Glomerular endothelial cell (primary cell): ENCODE measurements around the gene CDK12. TPM values are rescaled to one million over a fixed set of nuclear protein-coding genes. Genes with fewer than 3 reads are reported as not detected.
A peak's percentile ranks its signal among the peaks of the same experiment; 100 is the strongest.
"Not testable (repeated sequence)": the region's sequence is repeated elsewhere in the genome, so short reads cannot be mapped to it uniquely, and the experiment has no call there.

Experiments
- DNase-seq: peaks from one replicate; pipeline ENCODE4 v3.0.0-alpha.2; 2011; ENCODE audit warnings: low read depth, low spot score; ENCODE audit errors: extremely low read depth
- total RNA-seq: library from RNA; depleted of rRNA; stranded (reverse); fragments of >200 nt; gene quantifications from 2 replicates; pipeline ENCODE4 v1.2.3, GENCODE V29; 2015

The CDK12 gene
- total RNA-seq, 1 donor from 2014 or later, result 40.9 TPM

DNA sequence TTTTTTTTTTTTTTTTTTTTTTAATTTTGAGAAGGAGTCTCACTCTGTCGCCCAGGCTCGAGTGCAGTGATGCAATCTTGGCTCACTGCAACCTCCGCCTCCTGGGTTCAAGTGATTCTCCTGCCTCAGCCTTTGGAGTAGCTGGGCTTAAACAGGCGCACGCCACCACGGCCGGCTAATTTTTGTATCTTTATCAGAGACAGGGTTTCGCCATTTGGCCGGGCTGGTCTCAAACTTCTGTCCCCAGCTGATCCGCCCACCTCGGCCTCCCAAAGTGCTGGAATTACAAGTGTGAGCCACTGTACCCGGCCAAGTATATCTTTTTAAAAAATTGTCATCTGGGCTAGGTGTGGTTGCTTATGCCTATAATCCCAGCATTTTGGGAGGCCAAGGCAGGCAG is 35.6 kb downstream of the CDK12 start:
- DNase-seq, result not testable (repeated sequence)

DNA sequence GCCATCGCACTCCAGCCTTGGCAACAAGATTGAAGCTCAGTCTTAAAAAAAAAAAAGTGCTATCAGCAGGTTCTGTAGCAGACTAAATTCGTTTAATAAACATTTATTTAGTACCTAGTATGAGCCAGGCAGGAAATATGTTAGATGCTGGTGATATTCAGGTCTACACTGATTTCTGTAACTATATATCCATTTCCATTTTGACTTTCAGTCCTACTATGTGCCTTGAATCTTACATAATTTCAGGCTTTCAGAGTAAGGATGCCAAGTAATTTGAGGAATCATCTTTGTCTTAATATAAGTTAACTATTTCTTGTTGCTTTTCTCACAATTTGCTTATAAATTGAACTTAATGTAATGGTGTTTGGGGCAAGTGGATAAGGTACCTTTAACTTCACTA is 46.2 kb downstream of the CDK12 start:
- DNase-seq, result no peak

DNA sequence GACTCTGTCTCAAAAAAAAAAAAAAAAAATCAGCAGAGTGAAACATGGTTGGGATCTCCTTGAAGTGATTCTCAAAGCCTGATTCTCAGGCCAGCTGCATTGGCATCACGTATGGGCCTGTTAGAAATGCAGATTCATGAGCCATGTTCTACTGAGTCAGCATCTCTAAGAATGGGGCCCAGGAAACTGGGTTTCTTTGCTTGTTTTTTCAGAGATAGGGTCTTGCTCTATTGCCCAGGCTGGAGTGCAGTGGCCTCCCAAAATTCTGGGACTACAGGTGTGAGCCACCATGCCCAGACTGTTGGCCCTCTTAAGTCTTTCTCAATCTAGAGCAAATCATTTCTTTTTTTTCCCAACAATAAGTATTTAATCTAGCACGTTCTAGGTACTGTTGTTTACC is 47.7 kb downstream of the CDK12 start:
- DNase-seq, result no peak

DNA sequence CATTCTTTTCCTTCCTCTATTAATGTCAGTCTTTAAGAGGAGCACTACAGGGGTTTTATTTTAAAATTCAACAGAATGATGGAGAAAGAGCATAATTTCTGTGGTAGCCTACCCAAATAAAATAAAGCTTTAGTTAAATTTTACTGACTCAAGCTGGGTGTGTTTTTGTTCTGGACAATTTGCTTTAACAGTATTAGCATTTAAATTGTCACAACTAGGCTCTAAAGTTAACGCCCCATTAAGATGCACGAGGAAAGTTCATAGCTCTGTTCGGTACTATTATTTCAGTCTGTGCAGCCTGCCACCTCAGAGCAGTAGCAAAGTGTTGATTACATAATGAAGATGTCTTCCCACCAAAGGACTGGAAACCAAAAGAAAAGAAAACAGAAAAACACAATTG is 52.0 kb downstream of the CDK12 start:
- no peak for DNase-seq

DNA sequence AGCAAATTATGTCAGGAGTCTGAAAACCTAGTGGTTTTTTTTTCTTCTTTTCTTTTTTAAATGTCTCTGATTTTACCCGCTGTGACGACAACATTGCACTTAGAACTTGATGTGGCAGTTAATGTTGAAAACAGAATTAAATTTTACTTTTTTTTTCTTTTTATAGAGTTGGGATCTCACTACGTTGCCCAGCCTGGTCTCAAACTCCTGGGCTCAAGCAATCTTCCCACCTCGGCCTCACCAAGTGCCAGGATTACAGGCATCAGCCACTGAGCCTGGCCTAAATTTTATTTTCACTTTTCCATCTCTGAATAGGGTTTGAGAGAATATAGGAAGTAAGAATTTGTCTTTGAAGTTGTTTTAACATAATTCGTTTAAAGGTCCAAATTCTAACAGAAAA is 52.6 kb downstream of the CDK12 start:
- DNase-seq, result no peak

DNA sequence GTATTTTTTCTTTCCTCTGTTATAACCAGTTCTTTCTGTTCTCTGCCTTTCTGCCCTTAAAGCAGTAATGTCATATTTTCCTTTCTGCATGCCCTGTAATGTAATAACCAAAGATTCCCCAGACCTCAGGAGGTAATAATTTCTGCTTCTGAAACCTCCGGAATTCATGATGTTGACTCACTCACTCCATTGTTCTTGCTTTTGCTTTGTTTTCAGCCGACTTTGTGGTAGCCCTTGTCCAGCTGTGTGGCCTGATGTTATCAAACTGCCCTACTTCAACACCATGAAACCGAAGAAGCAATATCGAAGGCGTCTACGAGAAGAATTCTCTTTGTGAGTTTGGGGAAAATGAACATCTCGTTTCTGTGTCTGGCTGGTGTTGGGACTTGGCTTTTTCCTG is 55.9 kb downstream of the CDK12 start:
- DNase-seq, result peak; percentile 73

DNA sequence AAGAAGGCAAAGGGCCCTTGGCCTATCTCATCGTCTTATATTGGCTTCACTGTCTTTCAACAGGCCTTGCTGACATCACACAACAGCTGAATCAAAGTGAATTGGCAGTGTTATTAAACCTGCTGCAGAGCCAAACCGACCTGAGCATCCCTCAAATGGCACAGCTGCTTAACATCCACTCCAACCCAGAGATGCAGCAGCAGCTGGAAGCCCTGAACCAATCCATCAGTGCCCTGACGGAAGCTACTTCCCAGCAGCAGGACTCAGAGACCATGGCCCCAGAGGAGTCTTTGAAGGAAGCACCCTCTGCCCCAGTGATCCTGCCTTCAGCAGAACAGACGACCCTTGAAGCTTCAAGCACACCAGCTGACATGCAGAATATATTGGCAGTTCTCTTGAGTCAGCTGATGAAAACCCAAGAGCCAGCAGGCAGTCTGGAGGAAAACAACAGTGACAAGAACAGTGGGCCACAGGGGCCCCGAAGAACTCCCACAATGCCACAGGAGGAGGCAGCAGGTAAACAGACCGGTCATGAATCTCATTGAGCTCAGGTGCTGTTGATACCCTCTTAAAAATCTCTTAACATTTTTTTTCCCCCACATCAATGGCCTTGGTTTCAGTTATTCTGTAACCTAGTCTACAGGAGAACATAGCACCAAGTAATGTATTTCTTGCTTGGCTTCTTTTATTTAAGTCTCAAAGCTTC is 64.7 kb downstream of the CDK12 start:
- no peak for DNase-seq

DNA sequence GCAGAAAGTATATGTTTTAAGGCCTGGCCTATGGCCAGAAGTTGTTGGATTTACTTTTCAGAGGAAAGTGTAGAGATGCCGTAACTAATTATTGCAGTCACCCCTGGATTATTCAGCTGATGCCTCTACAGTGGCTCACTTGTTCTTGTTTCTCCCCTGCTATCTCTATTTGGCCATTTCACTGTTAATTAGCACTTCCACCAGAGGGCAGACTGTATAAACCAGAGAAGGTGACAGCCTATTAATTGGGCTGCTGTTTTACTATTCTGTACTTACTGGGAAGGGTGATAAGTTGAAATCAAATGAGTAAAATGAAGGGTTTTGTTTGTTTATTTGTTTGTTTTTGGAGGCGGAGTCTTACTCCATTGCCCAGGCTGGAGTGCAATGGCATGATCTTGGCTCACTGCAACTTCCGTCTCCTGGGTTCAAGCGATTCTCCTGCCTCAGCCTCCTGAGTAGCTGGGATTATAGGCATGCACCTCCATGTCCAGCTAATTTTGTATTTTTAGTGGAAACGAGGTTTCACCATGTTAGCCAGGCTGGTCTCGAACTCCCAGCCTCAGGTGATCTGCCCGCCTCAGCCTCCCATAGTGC is 66.0 kb downstream of the CDK12 start:
- no peak for DNase-seq

DNA sequence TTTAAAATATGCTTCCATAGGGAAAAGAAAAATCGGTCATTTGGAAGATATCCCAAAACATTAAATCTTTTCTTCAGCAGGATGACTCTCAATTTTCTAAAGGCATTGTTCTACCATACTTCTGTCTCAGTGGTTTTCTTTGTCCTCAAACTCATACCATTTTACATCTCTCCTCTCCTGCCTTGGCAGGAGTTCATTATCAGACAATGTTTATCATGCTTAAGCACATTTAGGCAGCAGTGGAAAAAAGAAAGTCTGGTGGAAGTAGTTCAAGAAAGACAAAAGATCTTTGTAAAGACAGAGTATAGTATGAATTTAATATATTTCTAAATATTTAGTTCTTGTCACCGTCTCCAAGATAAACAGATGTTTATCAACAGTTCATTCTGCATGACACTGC is 68.2 kb downstream of the CDK12 start:
- DNase-seq, result no peak

DNA sequence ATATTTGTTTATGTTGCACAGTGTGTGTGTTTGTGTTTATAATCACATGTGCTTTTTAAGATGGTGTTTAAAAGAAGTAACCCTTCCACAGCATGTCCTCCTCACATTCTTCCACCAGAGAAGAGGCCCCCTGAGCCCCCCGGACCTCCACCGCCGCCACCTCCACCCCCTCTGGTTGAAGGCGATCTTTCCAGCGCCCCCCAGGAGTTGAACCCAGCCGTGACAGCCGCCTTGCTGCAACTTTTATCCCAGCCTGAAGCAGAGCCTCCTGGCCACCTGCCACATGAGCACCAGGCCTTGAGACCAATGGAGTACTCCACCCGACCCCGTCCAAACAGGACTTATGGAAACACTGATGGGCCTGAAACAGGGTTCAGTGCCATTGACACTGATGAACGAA is 69.2 kb downstream of the CDK12 start:
- no peak for DNase-seq

DNA sequence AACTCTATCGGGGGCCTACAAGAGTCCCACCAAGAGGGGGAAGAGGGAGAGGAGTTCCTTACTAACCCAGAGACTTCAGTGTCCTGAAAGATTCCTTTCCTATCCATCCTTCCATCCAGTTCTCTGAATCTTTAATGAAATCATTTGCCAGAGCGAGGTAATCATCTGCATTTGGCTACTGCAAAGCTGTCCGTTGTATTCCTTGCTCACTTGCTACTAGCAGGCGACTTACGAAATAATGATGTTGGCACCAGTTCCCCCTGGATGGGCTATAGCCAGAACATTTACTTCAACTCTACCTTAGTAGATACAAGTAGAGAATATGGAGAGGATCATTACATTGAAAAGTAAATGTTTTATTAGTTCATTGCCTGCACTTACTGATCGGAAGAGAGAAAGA is 70.0 kb downstream of the CDK12 start:
- no peak for DNase-seq

DNA sequence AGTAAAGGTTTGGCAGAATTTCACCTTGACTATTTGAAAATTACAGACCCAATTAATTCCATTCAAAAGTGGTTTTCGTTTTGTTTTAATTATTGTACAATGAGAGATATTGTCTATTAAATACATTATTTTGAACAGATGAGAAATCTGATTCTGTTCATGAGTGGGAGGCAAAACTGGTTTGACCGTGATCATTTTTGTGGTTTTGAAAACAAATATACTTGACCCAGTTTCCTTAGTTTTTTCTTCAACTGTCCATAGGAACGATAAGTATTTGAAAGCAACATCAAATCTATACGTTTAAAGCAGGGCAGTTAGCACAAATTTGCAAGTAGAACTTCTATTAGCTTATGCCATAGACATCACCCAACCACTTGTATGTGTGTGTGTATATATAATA is 72.6 kb downstream of the CDK12 start:
- no peak for DNase-seq

DNA sequence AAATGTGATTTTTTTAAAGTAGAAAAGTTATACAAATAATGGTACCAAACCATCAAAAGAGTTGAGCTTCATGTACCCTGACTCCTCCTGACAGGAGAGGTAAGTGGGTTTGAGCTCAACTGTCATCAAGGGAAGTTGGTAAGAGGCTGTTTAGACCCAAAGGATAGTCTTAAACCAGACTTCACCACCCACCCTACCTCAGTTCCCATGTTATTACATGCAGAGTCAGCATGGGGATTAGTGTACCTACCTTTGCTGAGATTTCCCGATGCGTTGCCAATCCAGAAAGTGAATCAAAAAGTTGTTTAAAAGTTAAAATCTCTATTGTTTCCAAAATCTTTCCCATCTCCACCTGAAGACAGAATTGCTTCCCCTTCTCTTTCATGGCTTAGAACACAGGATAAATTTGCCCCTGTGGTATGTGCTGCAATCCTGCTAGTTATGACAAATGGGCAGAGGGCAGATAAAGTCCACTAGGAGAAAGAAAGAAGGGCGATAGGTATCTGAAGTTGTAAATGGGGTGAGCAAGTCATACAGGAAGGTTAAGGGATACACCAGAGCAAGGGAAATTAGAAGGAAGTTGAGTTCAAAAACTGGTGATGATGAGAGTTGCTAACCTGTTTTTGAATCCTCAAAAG is 73.6 kb downstream of the CDK12 start:
- no peak for DNase-seq

DNA sequence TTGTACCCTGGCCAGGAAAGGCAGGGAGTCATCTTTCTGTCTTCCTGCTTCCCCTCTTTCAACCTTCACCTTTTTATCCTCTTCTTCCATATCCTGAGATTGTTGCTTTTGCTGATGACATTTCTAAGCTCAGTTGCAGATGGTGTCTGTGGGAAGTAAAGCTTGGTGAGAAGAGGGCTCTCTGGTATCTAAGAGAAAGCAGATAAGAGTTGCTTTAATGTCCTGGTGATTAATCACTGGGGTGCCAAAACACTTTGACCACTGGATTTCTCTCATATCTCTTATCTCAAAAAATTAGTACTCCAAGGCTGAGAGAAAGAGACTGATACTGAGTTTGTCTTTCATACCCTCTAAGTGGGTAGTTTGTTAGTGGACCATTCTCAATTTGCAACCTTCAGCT is 75.2 kb downstream of the CDK12 start:
- DNase-seq, result no peak

DNA sequence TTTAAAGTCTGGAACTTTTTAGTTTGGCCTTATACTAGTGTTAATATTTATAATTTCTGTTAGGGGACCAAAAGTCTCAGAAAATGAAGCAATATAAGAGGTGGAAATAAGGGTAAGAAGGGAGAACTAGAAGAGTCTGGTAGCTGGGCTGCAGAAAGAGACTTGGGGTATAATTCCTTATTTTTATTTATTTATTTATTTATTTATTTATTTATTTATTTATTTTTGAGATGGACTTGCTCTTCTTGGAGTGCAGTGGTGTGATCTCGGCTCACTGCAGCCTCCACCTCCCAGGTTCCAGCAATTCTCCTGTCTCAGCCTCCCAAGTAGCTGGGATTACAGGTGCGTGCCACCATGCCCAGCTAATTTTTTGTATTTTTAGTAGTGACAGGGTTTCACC is 76.1 kb downstream of the CDK12 start:
- DNase-seq, result not testable (repeated sequence)

DNA sequence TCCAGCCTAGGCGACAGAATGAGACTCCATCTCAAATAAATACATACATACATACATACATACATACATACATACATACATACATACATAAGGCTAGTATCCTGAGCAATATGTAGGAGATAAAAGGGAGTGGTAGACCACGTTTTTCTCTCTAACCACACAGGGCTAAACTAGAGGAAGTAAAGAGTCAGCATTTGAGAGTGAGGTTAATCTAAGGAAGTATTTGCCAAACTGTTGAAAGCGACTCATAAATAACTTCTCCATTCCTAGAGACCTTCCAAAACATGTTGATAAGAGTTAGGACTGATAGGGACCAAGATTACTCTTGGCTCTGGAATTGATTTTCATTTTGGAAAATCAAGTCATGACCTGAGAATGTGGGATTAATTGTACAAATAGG is 77.6 kb downstream of the CDK12 start:
- no peak for DNase-seq

DNA sequence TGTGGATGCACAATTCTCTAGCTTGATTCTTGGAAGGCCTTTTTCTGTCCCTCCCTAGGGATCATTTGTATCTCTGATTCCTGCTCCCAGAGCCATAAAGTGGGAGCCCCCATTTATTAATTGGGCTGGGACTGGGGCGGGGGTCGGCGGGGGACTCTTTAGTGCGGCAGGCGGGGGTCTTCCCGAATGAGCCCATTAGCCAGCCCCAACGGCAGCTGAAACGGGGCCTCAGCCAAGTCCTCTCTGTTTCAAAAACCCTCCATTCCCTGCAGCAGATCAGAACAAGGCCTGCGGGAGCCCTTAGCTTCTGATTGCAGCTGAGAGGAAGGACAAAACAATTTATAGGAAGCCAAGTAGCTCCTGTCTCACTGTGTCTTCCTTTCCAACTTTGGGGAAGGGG is 79.3 kb downstream of the CDK12 start:
- DNase-seq, result no peak

DNA sequence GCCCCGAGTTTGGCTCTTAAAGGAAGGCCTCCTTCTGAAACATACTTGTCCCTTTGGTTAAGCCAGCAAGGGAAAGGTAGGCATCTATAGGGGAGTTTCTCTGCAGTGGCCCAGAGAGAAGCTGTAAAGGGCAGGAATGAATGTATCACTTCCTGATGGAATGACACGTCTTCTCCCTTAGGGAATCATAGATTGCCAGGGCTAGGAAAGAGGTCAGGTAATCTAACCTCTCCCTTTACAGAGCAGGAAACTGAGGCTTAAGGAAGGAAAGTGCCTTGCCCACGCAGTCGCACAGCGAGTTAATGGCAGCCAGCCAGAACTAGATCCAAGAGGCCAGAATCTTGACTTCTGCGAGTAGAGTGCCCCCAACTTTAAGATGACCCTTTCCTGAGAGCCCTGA is 80.4 kb downstream of the CDK12 start:
- DNase-seq, result no peak

DNA sequence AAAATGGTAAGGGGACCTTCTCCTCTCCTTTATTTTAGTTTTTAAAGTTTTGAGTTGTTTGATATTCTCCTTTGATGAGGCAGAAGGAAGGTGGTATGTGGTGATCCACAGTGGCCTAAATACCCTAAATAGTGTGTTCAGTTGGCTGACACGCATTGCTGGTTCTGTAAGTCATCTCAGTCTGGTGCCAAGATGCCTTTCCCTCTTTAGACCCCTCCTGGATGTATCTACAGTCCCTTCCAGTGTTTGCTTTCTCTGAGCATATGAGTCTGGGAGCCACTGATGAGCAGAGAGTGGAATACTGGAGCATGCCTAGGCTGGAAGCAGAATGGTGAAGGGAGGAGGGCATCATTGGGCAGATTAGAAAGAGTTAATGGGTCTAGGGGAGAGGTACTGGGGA is 81.9 kb downstream of the CDK12 start:
- no peak for DNase-seq

DNA sequence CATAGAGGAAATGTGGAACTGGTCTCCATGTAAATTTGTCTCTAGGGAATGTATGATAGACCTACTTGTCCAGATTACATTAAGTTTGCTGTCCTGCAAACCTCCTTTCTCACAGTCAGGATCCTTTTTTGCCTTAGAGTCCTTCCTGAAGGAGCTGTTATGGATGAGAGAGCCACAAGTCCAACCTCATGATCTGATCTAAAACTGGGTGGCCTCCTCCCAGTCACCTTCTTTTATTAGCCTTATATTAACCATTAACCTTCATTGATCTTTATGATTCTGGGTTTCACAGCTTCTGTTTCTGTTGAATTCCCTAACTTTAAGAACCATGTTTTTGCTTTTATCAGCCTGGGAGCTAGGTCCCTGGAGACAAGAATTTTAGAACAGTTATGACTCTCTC is 82.4 kb downstream of the CDK12 start:
- DNase-seq, result no peak

DNA sequence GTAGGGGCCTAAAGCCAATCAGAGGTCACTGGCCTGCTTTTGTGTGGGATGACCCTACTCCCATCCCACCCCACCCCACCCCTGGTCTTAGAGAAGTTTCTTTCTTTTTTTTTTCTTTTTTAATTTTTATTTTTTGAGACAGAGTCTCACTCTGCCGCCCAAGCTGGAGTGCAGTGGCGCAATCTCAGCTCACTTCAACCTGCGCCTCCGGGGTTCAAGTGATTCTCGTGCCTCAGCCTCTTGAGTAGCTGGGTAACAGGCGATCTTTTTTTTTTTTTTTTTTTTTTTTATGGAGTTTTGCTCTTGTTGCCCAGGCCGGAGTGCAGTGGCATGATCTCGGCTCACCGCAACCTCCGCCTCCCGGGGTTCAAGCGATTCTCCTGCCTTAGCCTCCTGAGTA is 83.1 kb downstream of the CDK12 start:
- DNase-seq, result not testable (repeated sequence)

DNA sequence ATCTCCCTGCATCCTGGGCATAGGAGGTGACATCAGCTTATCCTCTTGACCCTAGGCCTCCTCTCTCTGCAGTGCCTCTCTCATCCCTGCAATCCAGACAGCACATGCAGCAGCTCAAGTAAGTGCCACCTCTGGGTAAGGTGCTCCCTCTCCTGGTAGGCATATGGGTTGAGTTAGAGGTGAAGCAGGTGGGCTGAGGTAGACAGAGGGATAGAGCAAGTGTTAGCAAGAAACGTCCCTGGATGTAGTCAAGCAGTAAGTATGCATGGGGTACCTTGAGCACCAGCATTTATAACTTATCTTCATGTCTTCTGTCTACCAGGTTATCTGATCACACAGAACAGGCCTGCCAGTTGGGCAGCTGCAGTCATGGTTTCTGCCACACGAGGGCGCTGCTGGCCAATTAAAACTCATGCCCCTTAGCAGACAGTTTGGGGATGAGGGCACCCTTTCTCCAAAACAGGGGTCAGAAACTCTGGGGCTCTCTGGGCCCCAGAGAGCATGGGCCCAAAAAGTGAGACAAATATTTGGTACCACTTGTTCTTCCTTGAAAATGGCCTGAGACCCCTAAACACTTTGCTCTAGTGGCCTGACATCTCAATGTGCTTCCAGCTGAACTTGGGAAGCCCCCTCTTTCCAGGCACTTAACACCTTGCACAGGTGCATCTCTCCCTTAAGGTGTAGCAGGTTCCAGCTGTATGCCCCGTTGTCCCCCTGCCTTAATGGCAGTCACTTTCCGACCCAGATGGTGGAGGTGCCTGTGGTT is 86.6 kb downstream of the CDK12 start:
- no peak for DNase-seq
